Adrenal gland (tissue), 5 donors: ENCODE measurements around the gene ARF1.

ENCODE experiments used
- CTCF ChIP-seq, 6 experiments: fragments of 450-650 bp in 4 of 6; fragments of 200-600 bp in 2 of 6; sonication (generic) in 1 of 6; IDR thresholded peaks; 1 replicate in 5 of 6; 2 replicates in 1 of 6; pipeline versions ENCODE4 v1.5.1 to v1.8.0; 2016 to 2021; ENCODE audit warnings: antibody characterized with exemption in 6 of 6, mild to moderate bottlenecking in 2 of 6, moderate library complexity in 1 of 6
- POLR2A ChIP-seq, 2 donors: fragments of 450-650 bp; IDR thresholded peaks; one replicate each; pipeline ENCODE4 v1.6.1; 2017; ENCODE audit warnings: antibody characterized with exemption in 2 of 2, mild to moderate bottlenecking in 2 of 2, moderate library complexity in 1 of 2
- donor health status: DM: no; HTN: no; CAD: no.

DNA sequence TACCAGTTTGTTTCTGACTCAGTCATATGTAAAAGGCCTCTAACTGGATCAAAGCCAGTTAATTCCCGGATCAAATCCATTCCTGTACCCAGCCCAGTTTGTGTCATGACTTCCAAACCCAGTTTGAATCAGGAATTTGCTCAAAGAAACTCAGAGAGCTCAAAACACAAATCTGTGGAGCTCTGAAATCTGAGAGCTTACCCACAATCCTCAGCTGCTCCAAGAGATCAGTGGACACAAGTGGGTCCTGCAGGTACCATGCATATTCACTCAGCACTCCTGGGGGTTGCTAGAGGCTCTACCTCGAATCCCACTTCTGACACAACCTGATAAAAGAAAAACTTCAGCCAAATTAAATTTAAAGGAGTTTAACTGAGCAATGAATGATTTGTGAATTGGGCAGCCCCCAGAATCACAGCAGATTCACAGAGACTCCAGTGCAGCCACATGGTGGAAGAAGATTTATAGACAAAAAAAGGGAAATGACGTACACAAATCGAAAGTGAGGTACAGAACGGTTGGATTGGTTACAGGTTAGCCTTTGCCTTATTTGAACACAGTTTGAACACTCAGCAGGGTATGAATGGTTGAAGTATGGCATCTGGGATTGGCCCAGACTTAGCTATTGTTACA lies 38.5 kb downstream of the ARF1 start:
- no peak for TF ChIP-seq CTCF (IDR thresholded peaks at IDR 0.05)
- no peak for TF ChIP-seq POLR2A (IDR thresholded peaks at IDR 0.05)
